Kidney epithelial cell (primary cell): Measurements from ENCODE around the gene TMEM106B. TPM values are rescaled to one million over a fixed set of nuclear protein-coding genes. Genes with fewer than 3 reads are reported as not detected.
"Not testable (repeated sequence)": the region's sequence is repeated elsewhere in the genome, so short reads cannot be mapped to it uniquely, and the experiment has no call there.

Source experiments
- DNase-seq: peaks from one replicate; pipeline ENCODE4 v3.0.0-alpha.2; 2010; ENCODE audit warnings: low read depth
- H3K27me3 ChIP-seq: 2 replicates; pipeline ENCODE4 v1.6.0; 2011; ENCODE audit warnings: low read length; ENCODE audit not compliant: control insufficient read depth, insufficient read depth
- H3K36me3 ChIP-seq: 2 replicates; pipeline ENCODE4 v1.5.1; 2011; ENCODE audit warnings: low read length; ENCODE audit not compliant: control insufficient read depth, insufficient read depth
- H3K4me3 ChIP-seq: 2 replicates; pipeline ENCODE4 v1.5.1; 2011; ENCODE audit warnings: low read depth, mild to moderate bottlenecking, control low read depth, low read length
- CTCF ChIP-seq: IDR thresholded peaks from 2 replicates; pipeline ENCODE4 v1.5.1; 2011; ENCODE audit warnings: mild to moderate bottlenecking, moderate library complexity, low read length, control low read depth, inconsistent platforms; ENCODE audit not compliant: insufficient read depth, poor library complexity, severe bottlenecking
- total RNA-seq: library from RNA; depleted of rRNA; stranded (reverse); fragments of >200 nt; gene quantifications from 2 replicates; pipeline ENCODE4 v1.2.3, GENCODE V29; 2015

TMEM106B gene
- total RNA-seq, 1 donor from 2014 or later, result 146 TPM

GRCh38 chr7:12222889-12223579 is 11.9 kb downstream of the TMEM106B start:
- H3K4me3 ChIP-seq, result no peak overlapping the region
- no peaks in the 10 kb centered on the region for H3K27me3 ChIP-seq
- DNase-seq, result no peak
- TF ChIP-seq CTCF, result no peak
- no peaks in the 10 kb centered on the region for H3K36me3 ChIP-seq

GRCh38 chr7:12225017-12225416 is 13.9 kb downstream of the TMEM106B start:
- not testable (repeated sequence) for H3K27me3 ChIP-seq, H3K4me3 ChIP-seq, DNase-seq, H3K36me3 ChIP-seq

- Histone ChIP-seq H3K27me3 (no peaks in the 10 kb centered on the region), H3K36me3 (no peaks in the 10 kb centered on the region), H3K4me3 (no peak overlapping the region)
- no peak for DNase-seq
- no peak for TF ChIP-seq CTCF
Measured at GRCh38 chr7:12226756-12227155, 15.7 kb downstream of the TMEM106B start.

- H3K4me3 ChIP-seq, result no peak overlapping the region
Measured at GRCh38 chr7:12228024-12228423, 16.9 kb downstream of the TMEM106B start.

GRCh38 chr7:12229046-12229445 is 18.0 kb downstream of the TMEM106B start:
- TF ChIP-seq CTCF, result no peak
- H3K27me3 ChIP-seq, result no peaks in the 10 kb centered on the region
- no peak overlapping the region for H3K4me3 ChIP-seq
- DNase-seq, result no peak
- H3K36me3 ChIP-seq, result no peaks in the 10 kb centered on the region

More at GRCh38 chr7:12228024-12228423, 16.9 kb downstream of the TMEM106B start:
- Histone ChIP-seq H3K36me3 (no peaks in the 10 kb centered on the region), H3K27me3 (no peaks in the 10 kb centered on the region)
- no peak for DNase-seq
- no peak for TF ChIP-seq CTCF

GRCh38 chr7:12231097-12231496 is 20.0 kb downstream of the TMEM106B start:
- TF ChIP-seq CTCF, result no peak
- H3K36me3 ChIP-seq, result no peaks in the 10 kb centered on the region
- H3K27me3 ChIP-seq, result no peaks in the 10 kb centered on the region
- no peak for DNase-seq
- no peak overlapping the region for H3K4me3 ChIP-seq
